Epithelial cell of proximal tubule (primary cell): ENCODE data around the gene HES4. TPM values are rescaled to one million over a fixed set of nuclear protein-coding genes. Genes with fewer than 3 reads are reported as not detected.
"Not testable (repeated sequence)": the region's sequence is repeated elsewhere in the genome, so short reads cannot be mapped to it uniquely, and the experiment has no call there.

ENCODE experiments used
- DNase-seq: peaks from one replicate; pipeline ENCODE4 v3.0.0-alpha.2; 2011; ENCODE audit warnings: low read depth
- H3K4me3 ChIP-seq: 2 replicates; pipeline ENCODE4 v1.5.1; 2011; ENCODE audit warnings: low read depth, mild to moderate bottlenecking, low read length
- CTCF ChIP-seq: conservative IDR thresholded peaks from 2 replicates; pipeline ENCODE4 v1.5.1; 2012; ENCODE audit warnings: low read depth, mild to moderate bottlenecking, low read length
- total RNA-seq: library from RNA; depleted of rRNA; stranded (reverse); fragments of >200 nt; gene quantifications from 2 replicates; pipeline ENCODE4 v1.2.3, GENCODE V29; 2015

The HES4 gene
- total RNA-seq, 1 donor from 2014 or later = 193 TPM

DNA sequence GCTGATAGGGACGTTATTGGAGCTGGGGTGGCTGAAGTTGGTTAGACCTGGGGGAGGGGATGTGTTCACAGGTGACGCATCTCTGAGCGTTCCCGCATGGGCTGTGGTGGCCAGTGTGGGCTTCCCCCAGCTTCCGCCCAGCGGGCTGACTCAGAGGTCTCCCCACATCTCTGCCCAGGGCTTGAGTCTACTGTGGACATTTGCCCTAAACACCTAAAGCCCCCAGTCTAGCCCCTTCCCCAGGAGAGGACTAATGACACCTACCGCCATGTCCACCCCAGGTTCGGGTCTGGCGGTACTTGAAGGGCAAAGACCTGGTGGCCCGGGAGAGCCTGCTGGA, 22.0 kb upstream of the HES4 start:
- peak overlapping the region; percentile 70 for H3K4me3 ChIP-seq
- DNase-seq = no peak
- no peak for TF ChIP-seq CTCF

DNA sequence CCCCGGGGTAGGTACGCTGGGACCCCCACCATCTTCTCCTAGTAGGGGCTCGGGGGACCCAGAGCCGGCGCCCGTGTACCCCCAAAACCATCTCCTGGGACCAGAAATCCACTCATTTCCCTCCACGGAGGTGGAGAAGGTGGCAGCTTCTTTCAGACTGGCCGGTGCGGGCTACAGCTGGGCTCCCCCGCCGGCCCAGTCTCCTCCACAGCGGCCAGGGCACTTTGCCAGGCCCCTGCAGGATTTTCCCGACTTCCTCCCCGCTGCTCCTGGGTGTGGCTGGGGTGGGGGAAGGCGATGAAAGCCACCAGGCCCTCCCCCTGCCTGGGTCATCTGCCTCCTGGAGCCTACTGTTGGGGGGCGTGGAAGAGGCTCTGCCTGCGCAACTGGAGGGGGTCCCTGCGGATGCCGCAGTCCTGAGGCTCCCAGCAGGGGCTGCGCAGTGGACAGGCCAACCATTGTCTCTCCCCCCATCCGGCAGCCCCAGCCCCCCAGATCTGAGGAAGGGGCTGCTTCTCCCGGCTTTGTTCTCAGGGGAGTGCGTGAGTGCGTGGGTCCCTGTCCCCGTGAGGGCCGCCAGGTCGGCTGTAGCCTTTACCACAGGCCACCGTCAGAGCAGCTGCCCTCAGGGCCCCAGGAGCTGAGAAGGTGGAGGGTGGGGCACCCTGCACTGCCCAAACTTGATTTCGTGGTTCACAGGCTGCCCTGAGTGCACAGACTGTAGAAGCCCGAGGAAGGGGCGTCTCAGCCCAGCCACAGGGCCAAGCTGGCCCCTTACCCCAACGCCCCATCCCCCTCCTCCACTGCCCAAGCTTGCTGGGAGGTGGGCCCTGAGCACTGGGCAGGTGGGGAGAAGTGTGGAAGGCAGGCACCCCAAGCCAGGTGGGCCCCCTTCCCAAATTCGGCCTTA, 21.4 kb upstream of the HES4 start:
- TF ChIP-seq CTCF = no peak
- H3K4me3 ChIP-seq = peak overlapping the region; percentile 70
- no peak for DNase-seq

- TF ChIP-seq CTCF = no peak
- no peak for DNase-seq
- peak overlapping the region; percentile 70 for H3K4me3 ChIP-seq
These were observed 20.6 kb upstream of the HES4 start for GRCh38 chr1:1020415-1021009.

DNA sequence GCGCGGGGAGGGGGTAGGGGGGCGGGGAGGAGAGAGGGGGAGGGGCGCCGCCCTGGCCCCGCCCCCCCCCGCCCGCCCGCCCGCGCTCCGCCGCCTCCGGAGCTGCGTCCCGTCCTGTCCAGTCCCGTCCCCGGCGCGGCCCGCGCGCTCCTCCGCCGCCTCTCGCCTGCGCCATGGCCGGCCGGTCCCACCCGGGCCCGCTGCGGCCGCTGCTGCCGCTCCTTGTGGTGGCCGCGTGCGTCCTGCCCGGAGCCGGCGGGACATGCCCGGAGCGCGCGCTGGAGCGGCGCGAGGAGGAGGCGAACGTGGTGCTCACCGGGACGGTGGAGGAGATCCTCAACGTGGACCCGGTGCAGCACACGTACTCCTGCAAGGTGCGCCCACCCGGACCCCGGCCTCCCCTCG, 20.1 kb upstream of the HES4 start, which contains the start of gene AGRN:
TSS of gene AGRN (plus strand) at position 121 of the 405 bp plus-strand sequence. CDS start at position 174, 53 bp downstream.
- DNase-seq = no peak
- peak within 1 kb of the TSS; percentile 70 for H3K4me3 ChIP-seq
- no peak for TF ChIP-seq CTCF

DNA sequence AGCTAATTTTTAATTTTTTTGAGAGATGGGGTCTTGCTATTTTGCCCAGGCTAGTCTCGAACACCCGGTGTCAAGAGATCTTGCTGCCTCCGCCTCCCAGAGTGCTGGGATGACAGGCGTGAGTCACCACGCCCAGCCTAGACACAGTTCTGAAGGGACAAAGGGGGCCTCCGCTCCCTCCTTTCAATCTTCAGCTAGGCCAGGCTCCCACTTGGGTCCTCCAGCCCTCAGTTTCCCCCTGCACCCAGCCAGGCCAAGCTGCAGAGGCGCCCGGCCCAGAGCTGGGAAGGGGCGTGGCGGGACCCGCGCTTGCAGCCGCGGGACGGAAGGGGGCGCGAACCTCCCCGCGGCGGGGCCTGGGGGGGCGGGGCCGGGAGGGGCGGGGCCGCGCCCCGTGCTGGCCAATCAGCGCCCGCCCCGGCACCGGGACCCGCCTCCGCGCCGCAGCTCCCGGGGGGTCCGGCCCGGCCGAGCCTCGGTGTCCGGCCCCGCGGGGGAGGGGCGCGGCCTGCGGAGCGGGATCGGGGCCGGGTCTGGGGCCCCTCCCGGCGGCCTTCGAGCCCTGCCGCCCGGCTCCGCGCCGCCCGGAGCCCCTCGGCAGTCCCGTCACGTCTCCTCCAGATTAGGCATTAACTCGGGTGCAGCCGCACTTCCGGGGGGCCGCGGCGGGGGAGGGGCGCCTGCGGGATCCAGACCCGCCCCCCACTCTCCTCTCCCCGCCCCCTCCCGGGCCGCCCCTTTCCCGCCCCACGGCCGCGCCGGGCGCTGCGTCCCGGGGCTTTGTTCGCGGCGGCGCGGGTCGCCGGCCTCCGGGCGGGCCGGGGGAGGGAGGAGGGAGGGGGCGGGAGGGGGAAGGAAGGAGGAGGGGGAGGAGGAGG, 19.5 kb upstream of the HES4 start:
- H3K4me3 ChIP-seq = peak overlapping the region; percentile 36
- TF ChIP-seq CTCF = peak; percentile 38
- DNase-seq = no peak

DNA sequence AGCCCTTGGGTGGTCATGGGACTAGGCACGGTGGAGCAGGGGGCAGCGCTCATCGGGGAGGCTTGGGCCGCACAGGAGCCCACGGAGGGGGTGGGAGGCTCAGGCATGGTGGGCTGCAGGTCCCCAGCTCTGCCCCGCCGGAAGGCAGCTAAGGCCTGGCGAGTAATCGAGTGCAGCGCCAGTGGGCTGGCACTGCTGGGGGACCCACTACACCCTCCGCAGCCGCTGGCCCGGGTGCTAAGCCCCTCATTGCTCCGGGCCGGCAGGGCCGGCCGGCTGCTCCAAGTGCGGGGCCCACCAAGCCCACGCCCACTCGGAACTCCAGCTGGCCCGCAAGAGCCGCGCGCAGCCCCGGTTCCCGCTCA, 18.4 kb upstream of the HES4 start:
- H3K4me3 ChIP-seq, DNase-seq: not testable (repeated sequence)

DNA sequence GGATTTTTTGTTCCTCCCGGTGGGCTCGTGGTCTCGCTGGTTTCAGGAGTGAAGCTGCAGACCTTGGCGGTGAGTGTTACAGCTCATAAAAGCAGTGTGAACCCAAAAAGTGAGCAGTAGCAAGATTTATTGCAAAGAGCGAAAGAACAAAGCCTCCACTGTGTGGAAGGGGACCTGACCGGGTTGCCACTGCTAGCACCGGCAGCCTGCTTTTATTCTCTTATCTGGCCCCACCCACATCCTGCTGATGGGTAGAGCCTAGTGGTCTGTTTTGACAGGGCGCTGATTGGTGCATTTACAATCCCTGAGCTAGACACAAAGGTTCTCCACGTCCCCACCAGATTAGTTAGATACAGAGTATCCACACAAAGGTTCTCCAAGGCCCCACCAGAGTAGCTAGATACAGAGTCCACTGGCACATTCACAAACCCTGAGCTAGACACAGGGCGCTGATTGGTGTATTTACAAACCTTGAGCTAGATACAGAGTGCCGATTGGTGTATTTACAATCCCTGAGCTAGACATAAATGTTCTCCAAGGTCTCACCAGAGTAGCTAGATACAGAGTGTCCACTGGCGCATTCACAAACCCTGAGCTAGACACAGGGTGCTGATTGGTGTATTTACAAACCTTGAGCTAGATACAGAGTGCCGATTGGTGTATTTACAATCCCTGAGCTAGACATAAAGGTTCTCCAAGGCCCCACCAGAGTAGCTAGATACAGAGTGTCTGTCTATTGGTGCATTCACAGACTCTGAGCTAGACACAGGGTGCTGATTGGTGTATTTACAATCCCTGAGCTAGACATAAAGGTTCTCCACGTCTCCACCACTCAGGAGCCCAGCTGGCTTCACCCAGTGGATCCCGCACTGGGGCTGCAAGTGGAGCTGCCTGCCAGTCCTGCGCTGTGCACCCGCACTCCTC, 17.8 kb upstream of the HES4 start:
- DNase-seq, H3K4me3 ChIP-seq: not testable (repeated sequence)
